Ectodermal cell (in vitro differentiated cells): ENCODE data around the gene AP1G2.

Experiments
- H3K27ac ChIP-seq: 2 replicates; pipeline ENCODE4 v1.7.0; 2013; ENCODE audit warnings: mild to moderate bottlenecking, low read depth, low read length; ENCODE audit not compliant: insufficient read depth, poor library complexity, severe bottlenecking
- H3K27me3 ChIP-seq: 2 replicates; pipeline ENCODE4 v1.7.0; 2013; ENCODE audit warnings: mild to moderate bottlenecking, low read length; ENCODE audit not compliant: insufficient read depth, control insufficient read depth, poor library complexity, severe bottlenecking
- H3K36me3 ChIP-seq: one replicate; pipeline ENCODE4 v1.7.0; 2013; ENCODE audit warnings: low read length; ENCODE audit not compliant: control insufficient read depth, insufficient read depth
- H3K4me1 ChIP-seq: one replicate; pipeline ENCODE4 v1.7.0; 2013; ENCODE audit warnings: low read length; ENCODE audit not compliant: control insufficient read depth, insufficient read depth
- H3K4me3 ChIP-seq: 2 replicates; pipeline ENCODE4 v1.7.0; 2013; ENCODE audit warnings: low read depth, low read length, control low read depth; ENCODE audit not compliant: insufficient read depth
- H3K9me3 ChIP-seq: 2 replicates; pipeline ENCODE4 v1.7.0; 2013; ENCODE audit warnings: mild to moderate bottlenecking, low read length, moderate library complexity; ENCODE audit not compliant: control insufficient read depth
- whole genome bisulfite sequencing, 2 experiments: methylation state at CpG; one replicate each; pipeline ENCODE4 v1.1.7; 2013; ENCODE audit warnings: missing lambda C conversion rate in 2 of 2; 5-methylcytosine and 5-hydroxymethylcytosine counted together

Gene AP1G2

DNA sequence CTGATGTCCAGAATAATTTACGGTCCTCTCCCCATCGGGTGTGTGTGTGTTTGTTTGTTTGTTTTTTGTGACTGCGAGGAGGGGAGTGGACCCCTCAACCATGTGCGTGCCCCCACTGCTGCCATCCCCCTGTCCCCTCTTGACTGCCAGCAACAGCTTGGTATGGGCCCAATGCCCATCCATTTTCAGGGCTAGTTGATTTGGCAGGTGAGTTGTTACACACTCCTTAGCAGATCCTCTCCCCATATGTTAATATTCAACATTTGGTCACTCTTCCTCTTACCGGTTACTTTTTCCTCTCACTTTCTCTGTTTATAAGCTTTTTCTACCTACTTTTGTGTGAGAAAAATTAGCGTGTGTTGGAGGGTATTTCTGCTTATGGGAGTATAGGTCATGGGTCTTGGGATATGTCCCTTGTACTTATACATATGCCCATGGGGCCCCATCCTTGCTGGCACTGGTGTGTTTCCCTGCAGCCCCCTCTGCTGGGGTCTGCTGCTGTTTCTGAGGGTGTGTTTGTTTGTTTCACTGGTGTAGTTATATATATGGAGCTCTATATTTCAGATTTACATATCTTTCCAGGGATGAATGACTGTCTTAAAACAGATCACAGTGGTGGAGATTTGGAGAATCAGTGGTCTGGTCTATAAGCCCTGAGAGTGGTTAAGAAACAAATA lies 49.8 kb downstream of the AP1G2 start:
- Histone ChIP-seq H3K4me3 (no peak overlapping the region), H3K9me3 (no peaks in the 10 kb centered on the region), H3K4me1 (peaks cover 11% of the 10 kb centered on the region), H3K27me3 (no peaks in the 10 kb centered on the region), H3K36me3 (no peaks in the 10 kb centered on the region), H3K27ac (no peak overlapping the region)
- 92 to 97% methylated on average over 5 to 6 of the region's 6 CpGs for WGBS, 2 experiments

DNA sequence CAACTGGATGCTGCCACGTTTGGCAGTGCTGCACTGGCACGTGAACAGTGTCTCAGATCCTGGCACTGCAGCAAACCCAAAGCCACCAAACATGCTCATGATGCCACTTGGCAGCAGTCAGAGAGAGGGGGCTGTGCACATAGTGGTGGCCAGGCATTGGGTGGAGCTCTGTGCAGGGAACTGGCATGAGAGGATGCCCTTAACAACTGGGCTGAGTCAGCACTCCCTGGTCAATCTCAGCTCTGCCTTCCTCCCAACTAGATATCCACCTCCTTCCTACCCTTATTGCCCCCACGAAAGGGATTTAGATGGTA lies 53.0 kb downstream of the AP1G2 start:
- no peaks in the 10 kb centered on the region for H3K27me3 ChIP-seq
- no peaks in the 10 kb centered on the region for H3K36me3 ChIP-seq
- H3K27ac ChIP-seq: no peak overlapping the region
- H3K4me1 ChIP-seq: peaks cover 11% of the 10 kb centered on the region
- H3K4me3 ChIP-seq: no peak overlapping the region
- 94 to 96% methylated on average over 3 of the region's 3 CpGs for WGBS, 2 experiments
- H3K9me3 ChIP-seq: no peaks in the 10 kb centered on the region

DNA sequence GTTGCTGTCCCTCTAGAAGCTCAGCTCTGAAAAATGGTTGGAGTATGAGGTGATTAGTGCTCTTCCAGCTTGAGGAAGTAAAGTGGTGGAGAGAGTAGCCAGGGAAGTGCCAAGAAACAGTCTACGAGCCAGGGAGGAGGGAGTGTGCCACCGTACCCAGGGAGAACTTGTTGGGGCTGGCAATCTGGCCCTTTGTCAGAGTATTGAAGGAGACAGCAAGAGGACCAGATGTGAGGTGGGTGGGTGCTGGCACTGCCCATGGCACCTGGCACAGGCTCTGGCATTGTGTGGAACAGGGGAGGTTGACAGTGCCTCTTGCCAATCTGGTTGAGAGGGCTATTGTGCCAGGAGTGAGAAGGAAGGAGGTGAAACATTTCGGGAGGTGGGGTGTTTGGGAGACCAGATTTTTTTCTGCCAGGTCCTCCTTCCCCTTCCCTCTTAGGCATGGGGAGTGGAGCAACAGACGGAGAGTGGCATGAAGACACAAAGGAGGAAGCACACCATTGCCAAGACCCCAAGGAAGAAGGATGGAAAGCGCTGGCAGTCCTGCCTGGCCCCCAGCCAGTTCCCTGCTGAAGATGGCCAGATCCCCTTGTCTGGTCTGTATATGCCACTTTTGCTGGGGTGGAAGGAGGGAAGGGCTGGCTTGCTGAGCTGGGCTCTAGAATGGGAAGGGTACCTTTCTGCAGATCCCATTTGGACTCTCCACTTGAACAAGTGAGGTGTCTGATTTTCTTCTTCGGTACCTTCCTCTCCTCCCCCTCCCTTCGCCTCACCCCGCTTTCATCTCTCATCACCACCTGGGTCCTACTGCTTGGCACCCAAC lies 53.6 kb downstream of the AP1G2 start:
- H3K27ac ChIP-seq: no peak overlapping the region
- no peak overlapping the region for H3K4me3 ChIP-seq
- no peaks in the 10 kb centered on the region for H3K36me3 ChIP-seq
- 92 to 94% methylated on average over 8 of the region's 8 CpGs for WGBS, 2 experiments
- H3K4me1 ChIP-seq: peaks cover 11% of the 10 kb centered on the region
- no peaks in the 10 kb centered on the region for H3K27me3 ChIP-seq
- no peaks in the 10 kb centered on the region for H3K9me3 ChIP-seq

DNA sequence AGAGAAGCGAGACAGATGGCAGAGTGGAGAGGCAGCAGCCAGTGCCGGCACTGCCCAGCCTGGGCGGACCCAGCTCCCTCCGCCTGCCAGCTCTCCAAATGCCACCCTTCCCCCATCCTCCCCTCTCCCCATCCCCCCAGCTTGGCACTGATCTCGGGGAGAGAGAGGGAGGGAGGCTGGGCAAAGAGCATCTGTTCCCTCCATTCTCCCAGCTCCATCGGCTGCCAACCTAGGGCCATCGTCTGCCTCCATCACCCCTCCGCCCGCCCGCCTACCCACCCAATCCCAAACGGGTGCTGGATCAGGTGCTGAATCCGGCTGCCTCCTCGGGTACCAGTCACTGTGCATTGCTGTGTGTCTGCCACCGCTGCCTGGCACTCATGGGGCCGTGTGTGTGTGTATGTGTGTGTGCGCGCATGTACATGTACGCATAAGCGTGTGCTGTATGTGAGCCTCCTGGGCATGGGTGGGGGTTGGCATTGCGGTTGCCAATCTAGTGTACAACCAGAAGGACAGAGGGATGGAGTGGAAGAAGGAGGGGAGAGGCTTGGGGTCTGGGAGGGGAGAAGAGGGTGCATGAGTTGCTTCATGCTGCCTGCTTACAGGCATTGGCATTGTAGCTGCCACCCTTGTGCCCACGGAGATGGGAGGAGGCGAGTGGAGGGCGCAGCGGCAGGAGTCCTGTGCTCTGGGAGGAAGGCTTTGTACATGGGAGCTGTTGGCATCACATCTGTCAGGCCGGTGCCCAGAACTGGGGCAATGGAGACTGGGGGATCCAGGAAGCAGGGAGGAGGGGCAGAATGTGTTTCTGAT lies 54.4 kb downstream of the AP1G2 start:
- Histone ChIP-seq H3K4me1 (peaks cover 3% of the 10 kb centered on the region), H3K36me3 (no peaks in the 10 kb centered on the region), H3K27me3 (no peaks in the 10 kb centered on the region), H3K9me3 (no peaks in the 10 kb centered on the region), H3K4me3 (no peak overlapping the region), H3K27ac (no peak overlapping the region)
- 90 to 93% methylated on average over 25 of the region's 25 CpGs for WGBS, 2 experiments

DNA sequence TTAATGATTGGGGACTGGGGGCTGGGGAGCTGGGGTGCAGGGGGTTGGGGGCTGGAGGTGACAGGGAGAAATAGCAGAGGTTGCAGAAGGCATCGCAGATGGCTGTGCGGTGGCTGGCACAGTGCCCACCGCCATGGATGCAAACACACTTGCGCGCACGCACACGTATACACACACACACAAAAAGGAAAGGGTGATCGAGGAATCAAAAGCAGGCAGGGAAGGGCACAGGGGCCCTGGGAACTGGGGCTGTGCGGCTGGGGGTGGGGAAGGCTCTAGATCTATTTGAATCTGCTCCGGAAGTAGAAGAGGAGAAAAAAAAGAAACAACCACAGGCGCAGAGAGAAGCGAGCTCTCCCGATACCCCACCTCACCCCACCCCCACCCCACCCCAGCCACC lies 55.4 kb downstream of the AP1G2 start:
- Histone ChIP-seq H3K27ac (no peak overlapping the region), H3K36me3 (no peaks in the 10 kb centered on the region), H3K9me3 (no peaks in the 10 kb centered on the region), H3K4me1 (no peaks in the 10 kb centered on the region), H3K27me3 (no peaks in the 10 kb centered on the region), H3K4me3 (no peak overlapping the region)
- 82 to 90% methylated on average over 9 to 10 of the region's 13 CpGs for WGBS, 2 experiments
